Left forelimb (tissue), 1 donor: ENCODE measurements around the gene IFNA7.
"Not testable (repeated sequence)": the region's sequence is repeated elsewhere in the genome, so short reads cannot be mapped to it uniquely, and the experiment has no call there.

Experiments
- DNase-seq: peaks from one replicate; pipeline ENCODE4 v3.0.0-alpha.2; 2018; ENCODE audit warnings: low spot score

Gene IFNA7

GRCh38 chr9:21182810-21183736 lies 18.9 kb downstream of the IFNA7 start:
- DNase-seq: not testable (repeated sequence)

- no peak for DNase-seq
These were observed 27.3 kb downstream of the IFNA7 start for GRCh38 chr9:21174671-21175070.

- DNase-seq: no peak
These were observed 29.8 kb downstream of the IFNA7 start for GRCh38 chr9:21172156-21172555.

GRCh38 chr9:21171351-21171750 lies 30.7 kb downstream of the IFNA7 start:
- DNase-seq: no peak

- DNase-seq: not testable (repeated sequence)
These were observed 35.4 kb downstream of the IFNA7 start, which contains the start of gene IFNA21 for GRCh38 chr9:21166560-21166959. IFNA21 (minus strand) TSS chr9:21166660; CDS start chr9:21166612, 48 bp downstream.

DNA sequence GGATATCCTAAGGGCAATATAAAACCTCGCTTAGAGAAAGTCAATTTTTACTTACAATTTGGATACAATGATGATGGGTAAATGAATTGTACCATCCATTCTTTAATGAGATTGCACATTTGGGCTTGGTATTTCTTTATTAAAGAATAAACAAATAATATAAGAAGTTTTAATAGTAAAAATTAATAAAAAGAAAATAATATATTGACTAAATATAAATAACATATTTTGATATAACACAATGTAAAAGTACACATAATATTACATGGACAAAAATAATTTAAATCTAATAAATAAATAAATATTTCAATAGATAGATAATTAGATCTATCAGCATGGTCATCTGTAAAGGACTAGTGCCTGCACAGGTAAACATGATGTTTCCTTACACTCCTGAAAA lies 36.5 kb downstream of the IFNA7 start:
- no peak for DNase-seq

DNA sequence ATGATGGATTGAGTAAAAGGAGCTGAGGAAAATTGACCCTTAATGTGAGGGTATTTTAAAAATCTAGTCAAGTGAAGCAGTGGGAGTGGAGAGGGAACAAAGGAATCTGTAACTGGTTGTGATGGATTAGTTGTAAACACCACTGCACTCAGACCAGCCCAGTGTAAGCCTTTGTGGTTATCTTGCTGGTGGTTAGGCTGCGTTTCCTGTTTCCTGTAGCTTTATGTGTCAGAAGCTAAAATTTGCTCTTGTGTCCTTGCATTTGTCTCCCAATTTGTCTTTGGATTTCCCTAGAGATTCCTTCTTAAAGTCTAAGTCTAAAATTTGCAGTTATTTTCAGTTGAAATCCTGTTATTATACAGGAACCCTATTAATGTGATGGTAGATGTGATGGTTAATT lies 41.8 kb downstream of the IFNA7 start:
- no peak for DNase-seq

GRCh38 chr9:21155501-21155900 lies 46.5 kb downstream of the IFNA7 start:
- no peak for DNase-seq

DNA sequence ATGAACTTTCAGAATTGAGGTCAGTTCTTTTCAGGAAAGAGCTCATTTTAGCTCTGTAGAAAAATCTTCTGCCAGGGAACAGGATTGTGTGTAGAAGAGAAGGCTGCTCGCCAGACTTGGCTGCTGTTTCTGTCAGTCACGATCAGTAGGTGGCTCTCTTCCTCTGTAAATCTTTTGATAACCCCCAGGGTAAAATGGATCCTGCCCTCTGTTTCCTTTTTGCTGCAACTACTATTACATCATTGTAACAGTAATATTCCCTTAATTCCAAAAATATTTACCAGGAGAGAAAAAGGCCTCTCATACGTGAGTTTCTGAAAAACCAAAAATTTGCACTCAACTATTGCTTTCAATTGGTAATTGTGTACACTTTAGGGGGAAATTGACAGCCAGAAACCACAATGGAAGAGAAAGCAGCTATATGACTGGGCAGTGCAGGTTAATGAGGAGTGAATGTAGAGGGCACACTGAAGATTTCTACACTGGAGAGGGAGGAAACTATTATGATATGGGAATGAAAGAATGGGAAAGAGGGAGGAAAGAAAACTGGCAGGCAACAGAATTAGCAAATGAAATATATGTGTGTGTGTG lies 47.9 kb downstream of the IFNA7 start:
- no peak for DNase-seq

DNA sequence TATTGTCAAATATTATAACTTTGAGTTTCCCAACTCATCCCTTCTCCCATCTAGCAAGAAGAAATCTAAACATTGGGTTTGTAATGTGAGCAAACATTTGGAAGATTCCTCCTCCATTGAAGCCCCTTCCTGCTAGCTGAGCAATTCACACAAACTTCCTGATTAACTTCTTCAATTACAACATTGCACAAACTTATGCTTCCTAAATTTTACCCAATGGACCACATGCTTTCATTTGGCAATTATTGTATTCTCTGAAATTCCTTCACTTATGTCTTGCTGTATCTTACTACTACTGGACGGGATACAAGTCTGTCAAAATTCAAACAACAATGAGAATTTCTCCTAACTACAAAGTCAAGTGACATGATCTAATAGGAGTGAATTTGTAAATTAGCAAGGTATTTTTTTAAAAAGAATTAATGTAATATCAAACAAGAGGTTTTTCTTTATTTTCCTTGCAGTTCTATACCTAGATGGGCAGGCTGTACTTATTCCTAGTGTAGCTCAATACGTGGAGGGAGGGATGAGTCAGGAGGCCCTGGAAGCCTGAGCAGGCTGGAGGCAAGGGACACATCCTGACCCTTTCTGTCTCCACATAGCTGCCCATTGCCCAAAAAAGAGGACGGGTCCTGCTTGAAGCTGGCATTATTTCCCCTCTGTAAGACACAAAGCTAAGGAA lies 48.5 kb downstream of the IFNA7 start:
- no peak for DNase-seq
